K562 (cell line): ENCODE measurements around the gene SLC22A23. TPM values are rescaled to one million over a fixed set of nuclear protein-coding genes. Genes with fewer than 3 reads are reported as not detected.

Source experiments
- BHLHE40 ChIP-seq: IDR thresholded peaks from 2 replicates; pipeline ENCODE4 v1.6.1; 2011; ENCODE audit warnings: low read length, improper control_type of control experiment
- CHD7 ChIP-seq: fragments of 200-600 bp; sonication (generic); IDR thresholded peaks from one replicate; pipeline ENCODE4 v1.6.1; 2012; ENCODE audit warnings: mild to moderate bottlenecking, low read depth, low read length, inconsistent platforms
- PRDM10 ChIP-seq: fragments of 450-650 bp; IDR thresholded peaks from 2 replicates; pipeline ENCODE4 v1.6.1; 2018; ENCODE audit not compliant: partially characterized antibody
- ZFPM2 ChIP-seq: fragments of 250-450 bp; sonication (Bioruptor Pico); IDR thresholded peaks from 2 replicates; pipeline ENCODE4 v1.5.1; 2022; ENCODE audit warnings: mild to moderate bottlenecking
- ZKSCAN1 ChIP-seq: fragments of 150-350 bp; IDR thresholded peaks from 2 replicates; pipeline ENCODE4 v1.6.1; 2016; ENCODE audit warnings: low read depth, low read length
- polyA plus RNA-seq, 8 experiments: library from polyadenylated mRNA; depleted of rRNA in 4 of 8; stranded (reverse) in 5 of 8; unstranded in 3 of 8; fragments of >200 nt; fragmentation: Nextera tagmentation in 2 of 8; fragmentation: Illumina TruSeq in 1 of 8; extraction: Ambion mirVana in 2 of 8; extraction: Trizol in 1 of 8; gene quantifications; 2 replicates each; pipeline versions ENCODE4 v1.2.1 to v1.2.3, GENCODE V29; 2011 to 2014; ENCODE audit warnings: inconsistent platforms in 1 of 8, missing spikeins in 1 of 8
- total RNA-seq, 7 experiments: library from RNA; depleted of rRNA in 6 of 7; stranded (reverse); fragments of >200 nt in 6 of 7; fragmentation: Illumina TruSeq in 2 of 7; extraction: Trizol in 2 of 7; gene quantifications; 2 replicates each; pipeline versions ENCODE4 v1.2.1 to v1.2.3, GENCODE V29; 2011 to 2021; ENCODE audit warnings: low replicate concordance in 1 of 7
- TF ChIP-seq, protein P1 (sequence below): IDR thresholded peaks from 2 replicates; pipeline ENCODE4 v1.6.1; 2011; ENCODE audit warnings: borderline replicate concordance, low read depth, mild to moderate bottlenecking, moderate library complexity, low read length; ENCODE audit not compliant: insufficient read depth, poor library complexity, severe bottlenecking
- TF ChIP-seq, protein P2 (sequence below): sonication (generic); IDR thresholded peaks from 2 replicates; pipeline ENCODE4 v1.6.1; 2016

The SLC22A23 gene
- total and polyA plus RNA-seq, 9 of the 15 experiments (the other 6 are each of a cell fraction or from before 2014, with no cell fraction given) = 0.30 to 8.7 (median 2.5) TPM

GRCh38 chr6:3383525-3383924 is 73.3 kb downstream of the SLC22A23 start (continued):
- TF ChIP-seq PRDM10 (peak; percentile 48), BHLHE40 (no peak), CHD7 (no peak), ZKSCAN1 (peak; percentile 100), ZFPM2 (CRISPR knock-in tag) (no peak)
- TF ChIP-seq, protein P1, sequence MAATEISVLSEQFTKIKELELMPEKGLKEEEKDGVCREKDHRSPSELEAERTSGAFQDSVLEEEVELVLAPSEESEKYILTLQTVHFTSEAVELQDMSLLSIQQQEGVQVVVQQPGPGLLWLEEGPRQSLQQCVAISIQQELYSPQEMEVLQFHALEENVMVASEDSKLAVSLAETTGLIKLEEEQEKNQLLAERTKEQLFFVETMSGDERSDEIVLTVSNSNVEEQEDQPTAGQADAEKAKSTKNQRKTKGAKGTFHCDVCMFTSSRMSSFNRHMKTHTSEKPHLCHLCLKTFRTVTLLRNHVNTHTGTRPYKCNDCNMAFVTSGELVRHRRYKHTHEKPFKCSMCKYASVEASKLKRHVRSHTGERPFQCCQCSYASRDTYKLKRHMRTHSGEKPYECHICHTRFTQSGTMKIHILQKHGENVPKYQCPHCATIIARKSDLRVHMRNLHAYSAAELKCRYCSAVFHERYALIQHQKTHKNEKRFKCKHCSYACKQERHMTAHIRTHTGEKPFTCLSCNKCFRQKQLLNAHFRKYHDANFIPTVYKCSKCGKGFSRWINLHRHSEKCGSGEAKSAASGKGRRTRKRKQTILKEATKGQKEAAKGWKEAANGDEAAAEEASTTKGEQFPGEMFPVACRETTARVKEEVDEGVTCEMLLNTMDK = no peak
- TF ChIP-seq, protein P2, sequence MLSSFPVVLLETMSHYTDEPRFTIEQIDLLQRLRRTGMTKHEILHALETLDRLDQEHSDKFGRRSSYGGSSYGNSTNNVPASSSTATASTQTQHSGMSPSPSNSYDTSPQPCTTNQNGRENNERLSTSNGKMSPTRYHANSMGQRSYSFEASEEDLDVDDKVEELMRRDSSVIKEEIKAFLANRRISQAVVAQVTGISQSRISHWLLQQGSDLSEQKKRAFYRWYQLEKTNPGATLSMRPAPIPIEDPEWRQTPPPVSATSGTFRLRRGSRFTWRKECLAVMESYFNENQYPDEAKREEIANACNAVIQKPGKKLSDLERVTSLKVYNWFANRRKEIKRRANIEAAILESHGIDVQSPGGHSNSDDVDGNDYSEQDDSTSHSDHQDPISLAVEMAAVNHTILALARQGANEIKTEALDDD = peak; percentile 32; the same call in 1 of the 2 replicates
